ENCODE measurements around the gene OR9A2. TPM values are rescaled to one million over a fixed set of nuclear protein-coding genes. Genes with fewer than 3 reads are reported as not detected.

OR9A2 gene
- total RNA-seq, 1 donor from 2014 or later, result not detected

DNA sequence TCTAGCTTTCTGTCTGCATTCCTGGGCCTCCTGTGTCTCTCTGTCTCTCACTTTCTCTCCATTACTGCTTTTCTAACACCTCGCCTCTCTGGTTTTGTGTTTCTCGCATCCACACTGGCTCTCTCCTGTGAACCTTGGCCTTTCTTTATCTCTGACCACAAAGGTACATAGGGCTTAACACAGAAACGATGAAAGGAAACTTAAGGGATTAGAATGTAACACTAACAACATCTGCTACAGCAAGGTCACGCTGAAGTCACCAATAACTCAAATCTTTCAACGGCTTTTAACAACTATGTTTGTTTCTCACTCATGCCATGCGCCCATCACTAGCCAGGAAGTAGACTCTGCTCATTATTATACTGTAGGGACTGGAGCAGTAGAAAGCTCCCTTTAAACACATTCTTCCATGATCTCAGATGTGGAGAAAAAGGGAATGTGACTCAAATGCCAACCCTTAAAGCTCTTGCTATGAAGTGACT, 15.9 kb upstream of the OR9A2 start:
- Mint-ChIP-seq H3K36me3 (ENCODE audit: low read depth, unreplicated experiment) (no peaks in the 10 kb centered on the region), H3K27me3 (ENCODE audit: unreplicated experiment) (peaks cover 3% of the 10 kb centered on the region), H3K27ac (ENCODE audit: unreplicated experiment) (no peak overlapping the region), H3K4me1 (ENCODE audit: unreplicated experiment) (peaks cover 12% of the 10 kb centered on the region), H3K9me3 (ENCODE audit: unreplicated experiment) (no peaks in the 10 kb centered on the region), H3K4me3 (ENCODE audit: unreplicated experiment) (no peak overlapping the region)
- DNase-seq (ENCODE audit: low spot score), result no peak
- TF ChIP-seq, protein P1, sequence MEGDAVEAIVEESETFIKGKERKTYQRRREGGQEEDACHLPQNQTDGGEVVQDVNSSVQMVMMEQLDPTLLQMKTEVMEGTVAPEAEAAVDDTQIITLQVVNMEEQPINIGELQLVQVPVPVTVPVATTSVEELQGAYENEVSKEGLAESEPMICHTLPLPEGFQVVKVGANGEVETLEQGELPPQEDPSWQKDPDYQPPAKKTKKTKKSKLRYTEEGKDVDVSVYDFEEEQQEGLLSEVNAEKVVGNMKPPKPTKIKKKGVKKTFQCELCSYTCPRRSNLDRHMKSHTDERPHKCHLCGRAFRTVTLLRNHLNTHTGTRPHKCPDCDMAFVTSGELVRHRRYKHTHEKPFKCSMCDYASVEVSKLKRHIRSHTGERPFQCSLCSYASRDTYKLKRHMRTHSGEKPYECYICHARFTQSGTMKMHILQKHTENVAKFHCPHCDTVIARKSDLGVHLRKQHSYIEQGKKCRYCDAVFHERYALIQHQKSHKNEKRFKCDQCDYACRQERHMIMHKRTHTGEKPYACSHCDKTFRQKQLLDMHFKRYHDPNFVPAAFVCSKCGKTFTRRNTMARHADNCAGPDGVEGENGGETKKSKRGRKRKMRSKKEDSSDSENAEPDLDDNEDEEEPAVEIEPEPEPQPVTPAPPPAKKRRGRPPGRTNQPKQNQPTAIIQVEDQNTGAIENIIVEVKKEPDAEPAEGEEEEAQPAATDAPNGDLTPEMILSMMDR (IDR thresholded peaks at IDR 0.05; ENCODE audit: unreplicated experiment), result no peak

GRCh38 chr7:143042159-143042789, 15.3 kb upstream of the OR9A2 start:
- Mint-ChIP-seq H3K27ac (ENCODE audit: unreplicated experiment) (no peak overlapping the region), H3K27me3 (ENCODE audit: unreplicated experiment) (peaks cover 3% of the 10 kb centered on the region), H3K4me1 (ENCODE audit: unreplicated experiment) (peaks cover 9% of the 10 kb centered on the region), H3K36me3 (ENCODE audit: low read depth, unreplicated experiment) (no peaks in the 10 kb centered on the region), H3K9me3 (ENCODE audit: unreplicated experiment) (no peaks in the 10 kb centered on the region), H3K4me3 (ENCODE audit: unreplicated experiment) (no peak overlapping the region)
- TF ChIP-seq, protein P1 (IDR thresholded peaks at IDR 0.05; ENCODE audit: unreplicated experiment), result no peak
- no peak for DNase-seq (ENCODE audit: low spot score)

DNA sequence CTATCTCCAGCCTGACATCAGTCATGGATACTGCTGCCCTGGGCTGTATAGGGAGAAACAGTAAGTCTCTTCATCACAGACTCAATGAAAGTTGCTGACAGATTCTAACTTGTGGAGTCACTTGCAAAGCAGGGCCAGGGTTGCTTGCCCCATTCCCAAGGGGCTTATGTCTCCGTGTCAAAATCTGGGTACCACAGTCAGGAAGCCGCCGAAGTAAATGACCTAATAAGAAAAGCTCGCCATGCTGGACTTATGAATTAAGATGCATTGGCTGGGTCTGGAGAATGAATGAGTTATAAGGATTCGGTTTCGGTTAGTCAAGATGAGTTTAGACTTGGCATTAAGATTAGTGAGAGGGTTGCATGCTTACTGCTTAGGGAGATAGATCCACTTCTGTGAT, 14.4 kb upstream of the OR9A2 start:
- Mint-ChIP-seq H3K4me3 (ENCODE audit: unreplicated experiment) (no peak overlapping the region), H3K4me1 (ENCODE audit: unreplicated experiment) (peaks cover 4% of the 10 kb centered on the region), H3K9me3 (ENCODE audit: unreplicated experiment) (no peaks in the 10 kb centered on the region), H3K27ac (ENCODE audit: unreplicated experiment) (no peak overlapping the region), H3K36me3 (ENCODE audit: low read depth, unreplicated experiment) (no peaks in the 10 kb centered on the region), H3K27me3 (ENCODE audit: unreplicated experiment) (peaks cover 3% of the 10 kb centered on the region)
- TF ChIP-seq, protein P1 (IDR thresholded peaks at IDR 0.05; ENCODE audit: unreplicated experiment), result no peak
- no peak for DNase-seq (ENCODE audit: low spot score)

- Mint-ChIP-seq H3K9me3 (ENCODE audit: unreplicated experiment) (no peaks in the 10 kb centered on the region), H3K4me3 (ENCODE audit: unreplicated experiment) (no peak overlapping the region), H3K36me3 (ENCODE audit: low read depth, unreplicated experiment) (no peaks in the 10 kb centered on the region), H3K27me3 (ENCODE audit: unreplicated experiment) (peaks cover 3% of the 10 kb centered on the region), H3K27ac (ENCODE audit: unreplicated experiment) (no peak overlapping the region), H3K4me1 (ENCODE audit: unreplicated experiment) (peaks cover 3% of the 10 kb centered on the region)
- no peak for DNase-seq (ENCODE audit: low spot score)
- TF ChIP-seq, protein P1 (IDR thresholded peaks at IDR 0.05; ENCODE audit: unreplicated experiment), result no peak
These were observed 13.3 kb upstream of the OR9A2 start for GRCh38 chr7:143040209-143040715.

GRCh38 chr7:143038635-143039034, 11.7 kb upstream of the OR9A2 start:
- no peak for DNase-seq (ENCODE audit: low spot score)
- TF ChIP-seq, protein P1 (IDR thresholded peaks at IDR 0.05; ENCODE audit: unreplicated experiment), result no peak
- no peak overlapping the region for H3K27ac Mint-ChIP-seq (ENCODE audit: unreplicated experiment)
- H3K36me3 Mint-ChIP-seq (ENCODE audit: low read depth, unreplicated experiment), result peaks cover 5% of the 10 kb centered on the region
- no peak overlapping the region for H3K4me3 Mint-ChIP-seq (ENCODE audit: unreplicated experiment)
- no peaks in the 10 kb centered on the region for H3K9me3 Mint-ChIP-seq (ENCODE audit: unreplicated experiment)
- peaks cover 3% of the 10 kb centered on the region for H3K4me1 Mint-ChIP-seq (ENCODE audit: unreplicated experiment)
- peaks cover 3% of the 10 kb centered on the region for H3K27me3 Mint-ChIP-seq (ENCODE audit: unreplicated experiment)
